ENCODE results near the gene SLFNL1. TPM values are rescaled to one million over a fixed set of nuclear protein-coding genes. Genes with fewer than 3 reads are reported as not detected.
A peak's percentile ranks its signal among the peaks of the same experiment; 100 is the strongest.

The SLFNL1 gene
- total RNA-seq, 2 donors from 2014 or later = 0.15 TPM; not detected in 1

DNA sequence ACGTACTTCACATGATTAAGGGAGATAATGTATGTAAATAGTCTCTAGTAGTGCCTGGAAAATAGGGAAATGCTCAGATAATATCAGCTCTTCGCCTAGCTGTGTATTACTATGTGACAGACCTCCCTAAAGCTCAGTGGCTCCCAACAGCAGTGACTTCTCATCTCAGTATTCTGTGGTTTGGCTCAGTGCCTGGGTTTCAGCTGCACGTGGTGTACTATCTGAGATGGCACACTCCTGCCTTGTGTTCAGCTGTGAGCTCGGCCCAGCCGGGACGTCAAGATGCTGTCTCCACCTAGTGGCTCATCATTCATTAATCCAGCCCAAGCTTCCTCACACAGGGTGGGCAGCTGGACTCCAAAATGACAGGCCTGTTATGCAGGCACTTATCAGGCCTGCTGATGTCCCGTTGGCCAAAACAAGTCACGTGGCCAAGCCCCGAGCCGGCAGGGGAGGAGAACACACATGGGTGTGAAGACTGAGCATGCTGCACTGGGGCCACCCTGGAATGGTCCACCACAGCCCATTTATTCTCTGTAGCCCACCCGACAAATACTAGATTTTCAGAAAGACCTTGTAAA lies 17.8 kb downstream of the SLFNL1 start:
- H3K27me3 Mint-ChIP-seq (ENCODE audit: insufficient read depth) = no peaks in the 10 kb centered on the region
- Histone ChIP-seq H3K9me3 (ENCODE audit: control insufficient read depth, low read length) (no peaks in the 10 kb centered on the region), H3K9ac (ENCODE audit: extremely low read depth, low read length, poor library complexity, severe bottlenecking) (no peak overlapping the region), H3K36me3 (ENCODE audit: control insufficient read depth, insufficient read depth, low read length) (peaks cover 97% of the 10 kb centered on the region), H3K27me3 (ENCODE audit: control insufficient read depth, insufficient read depth, low read length, poor library complexity, severe bottlenecking) (no peaks in the 10 kb centered on the region), H3K4me1 (ENCODE audit: control insufficient read depth, insufficient read depth, low read length) (no peaks in the 10 kb centered on the region), H3K4me3 (ENCODE audit: low read length) (no peak overlapping the region), H3K27ac (ENCODE audit: low read depth, low read length) (no peak overlapping the region)
- TF ChIP-seq, protein P1, sequence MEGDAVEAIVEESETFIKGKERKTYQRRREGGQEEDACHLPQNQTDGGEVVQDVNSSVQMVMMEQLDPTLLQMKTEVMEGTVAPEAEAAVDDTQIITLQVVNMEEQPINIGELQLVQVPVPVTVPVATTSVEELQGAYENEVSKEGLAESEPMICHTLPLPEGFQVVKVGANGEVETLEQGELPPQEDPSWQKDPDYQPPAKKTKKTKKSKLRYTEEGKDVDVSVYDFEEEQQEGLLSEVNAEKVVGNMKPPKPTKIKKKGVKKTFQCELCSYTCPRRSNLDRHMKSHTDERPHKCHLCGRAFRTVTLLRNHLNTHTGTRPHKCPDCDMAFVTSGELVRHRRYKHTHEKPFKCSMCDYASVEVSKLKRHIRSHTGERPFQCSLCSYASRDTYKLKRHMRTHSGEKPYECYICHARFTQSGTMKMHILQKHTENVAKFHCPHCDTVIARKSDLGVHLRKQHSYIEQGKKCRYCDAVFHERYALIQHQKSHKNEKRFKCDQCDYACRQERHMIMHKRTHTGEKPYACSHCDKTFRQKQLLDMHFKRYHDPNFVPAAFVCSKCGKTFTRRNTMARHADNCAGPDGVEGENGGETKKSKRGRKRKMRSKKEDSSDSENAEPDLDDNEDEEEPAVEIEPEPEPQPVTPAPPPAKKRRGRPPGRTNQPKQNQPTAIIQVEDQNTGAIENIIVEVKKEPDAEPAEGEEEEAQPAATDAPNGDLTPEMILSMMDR (conservative IDR thresholded peaks at IDR 0.05) = peak; percentile 59
- H3K4me3 Mint-ChIP-seq = no peak overlapping the region
- no peaks in the 10 kb centered on the region for H3K4me1 Mint-ChIP-seq
- H3K27ac Mint-ChIP-seq = no peak overlapping the region
- 94 to 96% methylated on average over 7 to 11 of the region's 11 CpGs for WGBS, 2 experiments (ENCODE audit: insufficient coverage in 1 of 2, insufficient read length in 1 of 2)
- H3K9me3 Mint-ChIP-seq = no peaks in the 10 kb centered on the region
- H3K36me3 Mint-ChIP-seq (ENCODE audit: low read depth) = peaks cover 83% of the 10 kb centered on the region
- DNase-seq = peak; percentile 74

DNA sequence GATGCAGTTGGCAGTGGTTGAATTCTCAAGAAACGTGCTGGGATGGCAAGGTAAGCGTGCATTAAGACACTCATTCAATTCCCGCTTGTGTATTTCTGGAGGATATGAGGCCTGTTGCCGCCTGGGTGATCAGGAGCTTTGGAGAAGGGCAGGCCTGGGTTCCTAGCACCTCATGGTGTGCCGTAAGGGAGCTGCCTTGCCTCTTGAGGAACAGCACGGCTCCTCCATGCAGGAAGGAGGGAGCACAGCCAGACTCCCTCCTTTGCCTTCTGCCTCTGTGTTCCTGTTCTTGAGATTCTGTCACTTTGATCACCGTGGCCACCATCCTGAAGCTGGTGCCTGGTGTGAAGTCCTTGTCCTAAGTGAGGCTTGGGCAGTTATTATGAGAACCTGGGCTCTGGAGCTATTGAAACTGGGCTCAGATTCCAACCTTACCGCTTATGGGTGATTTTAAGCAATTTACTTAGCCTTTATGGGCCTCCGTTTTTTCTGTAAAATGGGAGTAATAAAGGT lies 18.3 kb downstream of the SLFNL1 start:
- Histone ChIP-seq H3K27ac (ENCODE audit: low read depth, low read length) (no peak overlapping the region), H3K27me3 (ENCODE audit: control insufficient read depth, insufficient read depth, low read length, poor library complexity, severe bottlenecking) (no peaks in the 10 kb centered on the region), H3K4me1 (ENCODE audit: control insufficient read depth, insufficient read depth, low read length) (no peaks in the 10 kb centered on the region), H3K4me3 (ENCODE audit: low read length) (no peak overlapping the region), H3K9ac (ENCODE audit: extremely low read depth, low read length, poor library complexity, severe bottlenecking) (no peak overlapping the region), H3K36me3 (ENCODE audit: control insufficient read depth, insufficient read depth, low read length) (peaks cover 97% of the 10 kb centered on the region), H3K9me3 (ENCODE audit: control insufficient read depth, low read length) (no peaks in the 10 kb centered on the region)
- DNase-seq = no peak
- Mint-ChIP-seq H3K27me3 (ENCODE audit: insufficient read depth) (no peaks in the 10 kb centered on the region), H3K36me3 (ENCODE audit: low read depth) (peaks cover 83% of the 10 kb centered on the region), H3K4me1 (no peaks in the 10 kb centered on the region), H3K27ac (no peak overlapping the region), H3K4me3 (no peak overlapping the region), H3K9me3 (no peaks in the 10 kb centered on the region)
- TF ChIP-seq, protein P1 (conservative IDR thresholded peaks at IDR 0.05) = no peak
- 94 to 98% methylated on average over 7 to 9 of the region's 9 CpGs for WGBS, 2 experiments (ENCODE audit: insufficient coverage in 1 of 2, insufficient read length in 1 of 2)

DNA sequence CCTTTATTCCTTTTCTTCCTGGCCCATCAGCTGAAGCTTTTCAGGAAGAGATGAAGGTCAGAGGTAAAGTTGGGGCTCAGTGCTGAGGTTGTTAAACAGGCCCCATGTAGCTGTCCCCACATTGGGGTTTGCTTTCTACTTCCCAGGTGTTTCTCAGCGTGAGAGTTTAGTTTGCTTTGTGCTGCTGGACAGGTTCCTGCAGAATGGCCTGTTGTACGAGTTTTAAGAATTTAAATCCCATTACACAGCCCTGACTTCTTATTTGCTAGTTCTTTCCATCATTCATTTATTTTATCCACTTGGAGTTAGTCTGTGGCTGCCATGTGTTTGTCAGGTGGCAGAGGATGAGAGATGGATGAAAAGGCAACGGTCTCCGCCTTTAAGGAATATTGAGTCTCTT lies 22.9 kb downstream of the SLFNL1 start:
- Mint-ChIP-seq H3K4me3 (no peak overlapping the region), H3K36me3 (ENCODE audit: low read depth) (peaks cover 76% of the 10 kb centered on the region), H3K27ac (no peak overlapping the region)

More for the DNA sequence above, 22.9 kb downstream of the SLFNL1 start:
- Mint-ChIP-seq H3K9me3 (no peaks in the 10 kb centered on the region), H3K4me1 (no peaks in the 10 kb centered on the region), H3K27me3 (ENCODE audit: insufficient read depth) (no peaks in the 10 kb centered on the region)
- H3K4me1 ChIP-seq (ENCODE audit: control insufficient read depth, insufficient read depth, low read length) = no peaks in the 10 kb centered on the region
- TF ChIP-seq, protein P1 (conservative IDR thresholded peaks at IDR 0.05) = no peak
- H3K36me3 ChIP-seq (ENCODE audit: control insufficient read depth, insufficient read depth, low read length) = peaks cover 96% of the 10 kb centered on the region
- H3K4me3 ChIP-seq (ENCODE audit: low read length) = no peak overlapping the region
- no peak overlapping the region for H3K9ac ChIP-seq (ENCODE audit: extremely low read depth, low read length, poor library complexity, severe bottlenecking)
- DNase-seq = no peak
- H3K27ac ChIP-seq (ENCODE audit: low read depth, low read length) = no peak overlapping the region
- 93 to 100% methylated on average over 1 to 4 of the region's 4 CpGs for WGBS, 2 experiments (ENCODE audit: insufficient coverage in 1 of 2, insufficient read length in 1 of 2)
- no peaks in the 10 kb centered on the region for H3K27me3 ChIP-seq (ENCODE audit: control insufficient read depth, insufficient read depth, low read length, poor library complexity, severe bottlenecking)
- no peaks in the 10 kb centered on the region for H3K9me3 ChIP-seq (ENCODE audit: control insufficient read depth, low read length)
